ENCODE measurements around the gene NPHP4.

DNA sequence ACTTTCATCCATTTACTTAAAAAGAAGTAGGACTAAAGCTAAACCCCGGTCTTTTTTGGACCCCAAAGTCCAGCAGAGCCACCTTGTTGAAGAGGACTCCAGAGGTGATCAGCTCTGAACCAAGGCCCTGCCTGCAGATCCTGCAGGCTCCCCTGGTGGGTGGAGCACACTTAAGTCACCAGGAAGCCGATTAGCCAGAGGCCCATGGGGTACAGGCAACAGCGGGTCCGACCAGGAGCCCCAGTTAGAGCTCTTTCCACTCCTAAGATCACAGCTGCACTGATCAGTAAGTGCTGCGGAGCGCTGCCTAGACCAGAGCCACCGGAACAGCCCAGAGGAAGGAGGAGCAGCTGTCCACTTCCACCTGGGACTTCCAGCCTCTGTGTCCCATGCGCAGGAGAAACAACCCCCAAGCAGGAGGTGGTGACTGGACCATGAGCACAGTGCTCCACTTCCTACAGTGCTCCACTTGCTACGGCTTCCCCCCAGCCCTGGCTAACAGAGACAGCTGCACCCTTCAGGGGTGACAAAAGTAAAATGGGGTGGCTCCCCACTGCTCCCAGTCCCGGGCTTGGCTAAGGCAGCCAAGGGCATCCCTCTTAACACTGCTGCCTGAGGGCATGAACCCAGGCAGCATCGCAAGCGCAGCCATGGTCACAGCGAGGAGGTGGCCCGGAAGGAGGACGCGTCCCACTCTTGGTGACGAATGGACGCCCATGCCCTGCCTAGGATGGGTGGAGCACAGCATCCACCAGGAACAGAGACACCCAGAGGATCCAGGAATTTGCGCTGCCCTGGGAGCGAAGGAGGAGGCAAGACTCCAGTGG lies 58.0 kb downstream of the NPHP4 start:
- TF ChIP-seq, protein P1, sequence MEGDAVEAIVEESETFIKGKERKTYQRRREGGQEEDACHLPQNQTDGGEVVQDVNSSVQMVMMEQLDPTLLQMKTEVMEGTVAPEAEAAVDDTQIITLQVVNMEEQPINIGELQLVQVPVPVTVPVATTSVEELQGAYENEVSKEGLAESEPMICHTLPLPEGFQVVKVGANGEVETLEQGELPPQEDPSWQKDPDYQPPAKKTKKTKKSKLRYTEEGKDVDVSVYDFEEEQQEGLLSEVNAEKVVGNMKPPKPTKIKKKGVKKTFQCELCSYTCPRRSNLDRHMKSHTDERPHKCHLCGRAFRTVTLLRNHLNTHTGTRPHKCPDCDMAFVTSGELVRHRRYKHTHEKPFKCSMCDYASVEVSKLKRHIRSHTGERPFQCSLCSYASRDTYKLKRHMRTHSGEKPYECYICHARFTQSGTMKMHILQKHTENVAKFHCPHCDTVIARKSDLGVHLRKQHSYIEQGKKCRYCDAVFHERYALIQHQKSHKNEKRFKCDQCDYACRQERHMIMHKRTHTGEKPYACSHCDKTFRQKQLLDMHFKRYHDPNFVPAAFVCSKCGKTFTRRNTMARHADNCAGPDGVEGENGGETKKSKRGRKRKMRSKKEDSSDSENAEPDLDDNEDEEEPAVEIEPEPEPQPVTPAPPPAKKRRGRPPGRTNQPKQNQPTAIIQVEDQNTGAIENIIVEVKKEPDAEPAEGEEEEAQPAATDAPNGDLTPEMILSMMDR (IDR thresholded peaks at IDR 0.05) = no peak
- no peak for TF ChIP-seq POLR2A (IDR thresholded peaks at IDR 0.05)

All from lower leg skin (tissue), 3 donors.